Stimulated activated CD4-positive, alpha-beta T cell treated with anti-CD3 and anti-CD28 coated beads, Interleukin-1b, Interleukin-23, amount 100 ng/mL, for 4 hours (primary cell): ENCODE measurements around the gene GLYR1.
A peak's percentile ranks its signal among the peaks of the same experiment; 100 is the strongest.

Experiments used
- DNase-seq, 2 donors: peaks; one replicate each; pipeline ENCODE4 v3.0.0-alpha.2; 2020; ENCODE audit warnings: low read depth in 2 of 2

Gene GLYR1

DNA sequence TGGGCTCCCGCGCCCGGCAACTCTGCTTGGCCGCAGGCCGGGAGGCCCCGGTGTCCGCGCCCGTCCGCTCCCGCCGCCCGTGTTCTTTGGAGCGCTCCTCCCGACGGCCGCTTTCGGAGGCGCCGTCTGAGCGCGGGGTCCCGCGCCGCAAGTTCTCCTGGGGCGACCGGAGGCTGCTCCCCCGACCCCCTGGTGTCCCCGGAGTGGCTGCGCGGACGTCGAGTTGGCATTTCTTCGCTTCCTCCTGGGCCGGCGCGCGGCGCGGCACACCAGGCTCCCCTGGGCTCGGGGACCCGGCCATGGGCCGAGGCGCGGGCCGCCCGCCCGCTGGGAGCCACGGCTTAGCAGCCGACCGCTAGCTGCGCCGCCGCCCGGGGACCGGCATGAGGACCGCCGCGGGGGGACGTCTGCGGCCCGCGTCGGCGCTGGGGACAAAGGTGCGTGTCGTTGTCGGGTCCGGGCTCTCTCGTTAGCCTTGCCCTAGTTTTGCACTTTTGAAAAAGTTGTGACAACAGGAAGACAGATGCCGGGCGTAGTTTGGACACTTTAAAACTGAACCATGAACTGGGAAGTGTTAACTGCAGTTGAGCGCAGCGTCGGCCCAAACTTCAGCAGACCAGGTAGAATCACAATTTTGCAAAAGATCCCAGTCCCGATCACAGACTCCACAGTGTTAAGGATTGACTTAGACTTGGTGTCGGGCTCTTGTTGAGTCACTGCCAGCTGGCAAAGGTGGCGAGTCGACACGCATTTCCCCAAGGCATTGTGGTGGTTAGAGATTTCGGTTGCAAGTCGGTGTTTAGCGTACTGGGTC lies 893 bp upstream of the GLYR1 start:
- DNase-seq, result peak; percentile 7 to 31

DNA sequence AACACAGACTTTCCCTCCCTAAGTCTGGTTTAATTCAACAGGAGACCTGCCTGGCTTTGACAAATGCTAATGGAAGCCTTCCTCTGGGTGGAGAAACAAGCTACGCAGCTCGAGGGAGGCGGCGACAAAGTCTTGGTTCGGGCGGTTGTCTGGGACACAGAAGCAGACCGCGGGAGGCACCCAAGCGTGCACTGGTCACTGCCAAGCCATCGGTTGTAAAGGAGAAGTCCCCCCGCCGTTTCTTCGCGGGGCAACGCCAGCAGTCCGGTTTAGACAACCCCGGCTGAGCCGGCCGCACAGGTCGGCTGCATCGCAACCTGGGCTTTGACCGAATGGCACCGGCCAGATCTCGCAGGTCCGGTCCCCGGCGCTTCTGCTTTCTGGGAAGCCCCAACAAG lies 586 bp downstream of the GLYR1 start:
- peak in 1 of 2 donors; percentile 3 for DNase-seq

DNA sequence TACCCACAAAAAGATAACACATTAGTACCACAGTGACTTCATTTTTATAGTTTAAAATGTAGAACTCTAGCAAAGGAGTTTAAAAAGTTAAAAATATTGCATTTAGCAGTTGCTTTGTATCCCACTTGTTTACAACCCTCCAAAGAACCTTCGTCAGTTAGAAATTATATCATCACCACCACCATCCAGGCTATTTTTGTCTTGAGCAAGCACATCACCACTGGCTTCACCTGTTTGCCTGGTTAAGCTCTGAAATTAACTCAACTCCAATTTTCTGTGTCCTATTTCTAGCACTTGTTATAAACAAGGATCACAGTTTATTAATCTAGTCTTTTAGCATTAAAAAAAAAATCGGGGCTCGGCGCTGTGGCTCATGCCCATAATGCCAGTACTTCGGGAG lies 6.1 kb downstream of the GLYR1 start:
- no peak for DNase-seq

DNA sequence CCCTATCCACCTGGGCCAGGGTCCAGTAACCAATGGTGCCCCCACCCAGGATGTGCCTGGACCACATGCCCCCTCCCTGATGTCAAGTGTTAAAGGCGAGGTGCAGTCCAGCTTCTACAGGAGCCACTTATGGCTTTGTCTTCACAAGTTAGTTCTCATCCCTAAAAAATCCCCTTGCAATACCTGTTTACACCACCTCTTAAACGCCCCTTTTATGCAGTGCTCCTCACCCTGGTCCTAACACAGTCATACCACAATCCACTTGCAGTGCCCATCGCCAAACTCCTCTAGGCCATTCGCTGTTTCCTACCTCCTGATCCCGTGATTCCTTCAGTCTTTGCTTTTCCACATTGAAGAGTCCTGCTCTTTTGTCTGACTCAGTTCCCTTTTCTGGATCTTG lies 7.1 kb downstream of the GLYR1 start:
- no peak for DNase-seq

DNA sequence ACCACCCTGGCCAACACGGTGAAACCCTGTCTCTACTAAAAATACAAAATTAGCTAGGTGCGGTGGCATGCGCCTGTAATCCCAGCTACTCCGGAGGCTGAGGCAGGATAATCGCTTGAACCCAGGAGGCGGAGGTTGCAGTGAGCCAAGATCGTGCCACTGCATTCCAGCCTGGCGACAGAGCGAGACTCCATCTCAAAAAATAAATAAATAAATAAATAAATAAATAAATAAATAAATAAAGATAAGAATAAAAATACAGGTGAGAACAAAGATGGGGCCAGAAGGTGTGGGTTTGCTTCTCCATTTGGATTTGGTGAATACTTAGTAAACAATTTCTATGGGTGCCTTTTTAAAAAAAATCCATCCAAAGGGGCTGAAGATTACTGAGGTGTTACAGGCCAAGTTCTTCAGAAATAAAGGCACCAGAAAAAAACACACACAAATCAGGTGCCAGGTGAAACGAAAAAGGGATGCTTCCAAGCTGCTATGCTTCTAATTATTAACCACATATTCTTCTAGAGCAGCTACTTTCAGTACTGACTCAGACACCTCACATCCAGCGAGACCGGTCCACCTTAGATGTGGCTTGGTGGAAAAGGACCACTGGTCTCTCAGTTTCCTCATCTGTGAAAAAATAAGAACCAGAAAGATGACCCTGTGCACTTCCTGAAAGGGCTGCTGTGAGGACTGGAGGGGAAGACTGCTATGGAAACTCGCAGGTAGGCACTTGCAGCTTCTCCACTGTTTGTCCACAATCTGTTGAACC lies 9.2 kb downstream of the GLYR1 start:
- no peak for DNase-seq

DNA sequence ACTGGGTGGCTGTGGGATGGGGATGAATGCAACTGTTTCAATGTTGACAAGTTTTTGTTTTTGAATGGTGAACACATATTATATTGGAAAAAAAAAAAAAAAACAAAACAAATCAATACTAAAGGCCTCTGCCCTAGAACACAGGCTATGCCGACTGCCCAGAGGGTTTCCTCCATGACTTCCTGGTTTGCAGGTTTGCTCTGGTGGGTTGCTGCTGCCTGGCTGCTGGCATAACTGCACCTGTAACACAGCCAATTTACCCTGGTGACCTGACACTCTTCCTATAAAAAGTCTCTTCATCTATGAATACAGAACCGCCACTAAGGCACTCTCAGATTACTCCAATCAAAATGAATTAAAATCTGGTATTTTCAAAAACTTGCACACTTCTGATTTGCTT lies 10.4 kb downstream of the GLYR1 start:
- no peak for DNase-seq

DNA sequence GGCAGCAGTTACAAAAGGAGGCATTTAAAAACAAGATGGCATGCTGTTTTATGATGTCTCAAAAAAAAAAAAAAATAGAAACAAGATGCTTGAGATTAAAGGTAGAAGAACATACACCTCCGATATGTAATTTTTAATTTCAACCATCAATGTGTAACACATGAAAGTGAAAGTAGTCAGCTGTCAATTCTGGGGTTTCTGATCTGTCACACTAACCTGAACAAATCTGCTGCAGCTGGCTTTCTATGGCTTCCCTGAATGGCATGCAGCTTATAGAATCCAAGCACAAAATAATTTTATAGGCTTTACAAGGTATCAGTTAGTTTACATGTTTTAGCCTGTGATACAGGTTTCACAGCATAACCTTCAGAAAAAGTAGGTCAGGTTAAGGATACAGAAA lies 13.5 kb downstream of the GLYR1 start:
- no peak for DNase-seq

DNA sequence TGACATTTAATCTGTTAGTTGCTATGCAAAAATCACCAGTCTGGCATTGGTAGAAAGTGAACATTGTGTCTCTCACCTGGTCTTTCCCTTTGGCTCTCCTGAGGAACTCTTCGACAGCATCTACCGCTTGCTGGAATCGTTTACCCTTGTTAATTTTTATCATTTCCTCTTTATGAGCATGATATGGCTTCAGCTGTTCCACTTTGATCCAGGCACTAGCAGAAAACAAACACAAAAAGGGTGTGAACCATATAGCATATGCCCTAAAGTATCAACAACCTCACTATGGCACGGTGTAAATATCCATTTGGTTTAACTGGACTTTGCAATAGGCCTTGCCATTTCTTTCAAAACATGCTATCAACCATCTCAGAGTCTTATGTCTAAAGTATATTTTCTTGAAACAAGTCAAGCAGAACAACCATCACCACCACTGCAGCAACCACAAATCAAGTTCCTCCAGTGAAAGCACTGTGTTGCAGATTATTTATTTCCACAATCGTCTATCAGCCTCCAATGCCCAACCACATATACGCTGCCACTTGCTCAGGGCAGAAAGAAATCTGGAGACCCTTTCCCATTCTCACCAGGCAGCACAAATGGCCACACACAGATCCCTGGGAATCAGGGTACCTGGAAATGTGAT lies 14.3 kb downstream of the GLYR1 start:
- DNase-seq, result no peak

DNA sequence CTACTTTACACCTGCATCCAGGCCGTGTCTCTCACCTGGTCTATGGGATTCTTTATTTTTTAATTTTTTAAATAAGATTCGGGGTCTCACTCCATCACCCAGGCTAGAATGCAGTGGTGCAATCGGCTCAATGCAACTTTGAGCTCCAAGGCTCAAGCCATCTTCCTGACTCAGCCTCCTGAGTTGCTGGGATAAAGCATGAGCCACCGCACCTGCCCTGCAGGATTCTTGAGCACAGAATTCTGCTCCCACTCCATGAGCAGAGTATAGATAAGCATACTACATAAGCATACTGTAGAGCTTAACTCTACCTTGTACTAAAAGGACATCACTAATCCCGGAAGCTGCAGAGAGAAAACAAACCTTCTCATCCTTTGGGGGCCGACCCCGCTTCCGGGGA lies 15.5 kb downstream of the GLYR1 start:
- no peak for DNase-seq

DNA sequence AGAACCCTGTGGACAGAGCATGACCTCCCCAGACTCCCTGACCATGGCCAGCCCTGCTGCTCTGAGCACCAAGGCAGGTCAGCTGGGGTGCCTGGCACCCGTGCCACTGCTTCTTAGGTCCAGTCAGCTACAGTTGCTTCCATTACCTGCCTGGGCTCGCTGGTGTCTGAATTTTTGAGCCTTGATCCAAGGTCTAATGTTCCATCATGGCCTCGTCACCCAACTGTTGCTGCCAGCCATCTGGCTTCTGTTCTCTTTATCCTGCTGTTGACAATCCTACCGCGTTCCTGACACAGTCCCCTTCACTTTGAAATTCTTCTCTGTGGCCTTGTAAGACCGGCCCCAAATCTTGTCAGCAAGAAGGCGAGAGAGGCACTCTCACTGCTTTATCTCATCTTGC lies 16.7 kb downstream of the GLYR1 start:
- DNase-seq, result no peak

DNA sequence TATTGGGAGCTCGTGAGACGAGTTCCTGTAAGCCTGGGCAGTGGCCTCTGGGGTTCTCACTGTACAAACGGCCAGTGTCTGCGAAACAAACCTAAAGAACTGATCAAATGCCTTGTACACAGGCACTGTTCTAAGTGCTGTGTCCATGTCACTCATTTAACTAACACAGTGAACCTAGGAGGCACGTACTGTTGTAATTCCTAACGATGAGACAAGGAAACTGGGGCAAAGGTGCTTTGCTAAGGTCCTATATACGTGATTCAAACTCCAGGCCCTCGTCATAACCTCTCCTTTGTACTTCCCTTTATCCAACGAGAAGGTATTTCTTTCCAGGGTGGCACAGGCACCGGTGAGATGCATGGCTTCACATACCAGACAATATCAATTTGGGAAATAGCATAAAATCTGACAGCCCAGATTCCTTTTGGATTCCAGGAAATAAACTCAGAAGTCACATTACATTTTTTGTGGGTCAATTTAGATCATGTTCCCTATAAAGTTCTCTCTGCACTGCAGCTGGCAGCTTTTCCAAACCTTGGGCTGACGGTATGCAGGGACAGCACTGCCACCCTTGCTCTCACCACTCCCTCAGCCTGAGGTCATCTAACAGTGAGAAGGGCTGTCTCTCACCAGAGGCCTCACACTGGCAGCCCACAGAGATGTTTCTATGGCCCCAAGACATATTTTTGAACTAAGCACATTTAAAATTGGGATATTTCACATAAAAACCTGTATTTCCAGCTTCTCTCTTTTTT lies 18.3 kb downstream of the GLYR1 start:
- DNase-seq, result no peak

DNA sequence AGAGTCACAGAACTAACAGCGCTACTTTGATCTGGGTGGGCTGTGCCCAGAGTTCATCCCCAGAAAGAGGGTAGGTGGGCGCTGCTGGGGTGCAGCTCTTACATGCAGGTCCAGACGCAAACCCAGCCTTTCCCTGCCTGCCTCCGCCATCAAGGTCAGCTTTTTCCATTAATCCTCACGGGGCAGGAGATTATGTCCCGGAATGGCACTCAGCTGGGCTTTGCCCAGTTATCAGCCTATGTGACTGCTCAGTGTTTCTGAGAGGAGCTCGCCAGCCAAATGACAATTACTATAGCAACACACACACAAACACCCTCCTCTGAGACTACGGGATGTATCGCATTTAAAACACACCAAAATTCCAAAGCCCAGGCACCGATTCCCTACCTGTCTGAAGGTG lies 20.1 kb downstream of the GLYR1 start:
- no peak for DNase-seq

DNA sequence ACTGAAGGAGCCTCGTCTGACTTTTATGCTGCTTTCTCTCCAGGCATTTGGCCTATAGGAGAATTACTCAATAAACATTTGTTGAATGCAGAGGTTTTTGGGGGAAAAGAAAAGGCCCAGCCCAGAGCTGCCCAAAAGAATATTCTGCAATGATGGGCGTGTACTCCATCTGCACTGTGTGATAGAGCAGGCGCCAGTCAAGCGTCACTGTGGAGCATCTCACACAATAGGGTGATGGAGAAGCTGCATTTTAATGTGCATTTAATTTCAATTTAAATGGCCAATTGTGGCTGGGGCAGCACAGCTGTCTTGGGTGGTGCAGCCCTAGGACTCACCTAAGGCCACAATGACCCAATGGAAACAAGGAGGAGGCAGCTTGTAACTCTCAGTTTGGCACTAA lies 20.6 kb downstream of the GLYR1 start:
- DNase-seq, result no peak

DNA sequence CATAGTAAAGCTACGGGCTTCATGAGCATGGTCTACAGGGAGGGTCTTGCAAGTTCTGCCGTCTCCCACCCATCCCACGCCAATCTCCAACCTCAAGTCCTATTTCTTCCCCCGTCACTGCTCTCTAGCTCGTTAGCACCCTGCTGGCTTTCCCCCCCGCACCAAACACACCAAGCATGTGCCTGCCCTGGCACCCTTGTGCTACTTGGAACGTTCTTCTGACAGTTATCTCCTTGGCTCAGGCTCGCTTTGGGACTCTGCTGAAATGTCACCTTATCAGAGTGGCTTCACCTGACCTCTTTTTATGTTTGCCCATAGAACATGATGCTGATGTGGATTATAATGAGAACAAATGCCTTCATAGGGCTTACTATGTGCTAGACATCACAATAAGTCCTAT lies 21.9 kb downstream of the GLYR1 start:
- no peak for DNase-seq

DNA sequence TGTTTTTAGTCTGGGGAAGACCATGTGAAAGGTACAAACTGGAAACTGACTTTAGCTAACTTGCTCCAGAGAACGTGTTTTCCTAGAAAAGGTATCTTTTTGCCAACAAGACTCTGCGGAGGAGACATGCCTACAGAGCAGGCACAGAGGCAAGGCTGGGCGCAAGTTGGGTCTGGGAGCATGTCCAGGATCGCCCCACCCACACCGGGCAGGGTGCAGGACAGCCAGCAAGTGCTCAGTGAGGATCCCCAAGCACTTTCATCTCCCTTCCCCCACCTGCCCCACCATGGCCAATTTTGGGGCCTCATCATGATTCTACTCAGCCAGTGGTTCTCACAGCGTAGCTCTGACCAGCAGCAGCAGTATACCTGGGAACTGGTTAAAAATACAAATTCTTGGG lies 26.4 kb downstream of the GLYR1 start:
- no peak for DNase-seq

DNA sequence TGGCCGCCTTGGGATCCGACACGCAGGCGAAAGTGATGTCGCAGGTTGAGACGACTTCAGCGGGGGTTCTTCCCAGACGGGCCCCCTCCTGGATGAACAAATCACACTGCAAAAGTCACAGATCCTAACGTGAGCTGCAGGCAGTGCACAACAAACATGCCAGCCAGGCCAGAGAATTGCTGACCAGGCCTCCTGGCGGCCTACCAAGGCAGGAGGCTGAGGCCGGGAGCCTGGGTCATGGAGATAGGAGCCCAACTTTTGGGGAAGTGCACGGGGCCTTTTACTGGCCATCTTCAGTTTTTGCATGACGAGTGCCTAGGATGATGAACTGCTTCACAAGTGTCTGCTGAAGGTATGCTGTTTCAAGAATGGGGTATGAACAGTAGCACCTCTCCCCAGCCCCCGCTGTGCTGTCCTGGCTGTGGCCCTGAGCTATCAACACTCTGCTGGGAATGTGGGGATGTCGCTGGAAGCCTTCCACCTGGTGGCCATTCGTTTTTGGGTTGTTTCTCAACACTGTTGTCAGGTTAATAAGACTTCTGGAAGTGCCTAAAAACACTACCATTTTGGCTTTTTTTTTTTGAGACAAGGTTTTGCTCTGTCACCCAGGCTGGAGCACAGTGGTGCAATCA lies 32.4 kb downstream of the GLYR1 start:
- DNase-seq, result no peak

DNA sequence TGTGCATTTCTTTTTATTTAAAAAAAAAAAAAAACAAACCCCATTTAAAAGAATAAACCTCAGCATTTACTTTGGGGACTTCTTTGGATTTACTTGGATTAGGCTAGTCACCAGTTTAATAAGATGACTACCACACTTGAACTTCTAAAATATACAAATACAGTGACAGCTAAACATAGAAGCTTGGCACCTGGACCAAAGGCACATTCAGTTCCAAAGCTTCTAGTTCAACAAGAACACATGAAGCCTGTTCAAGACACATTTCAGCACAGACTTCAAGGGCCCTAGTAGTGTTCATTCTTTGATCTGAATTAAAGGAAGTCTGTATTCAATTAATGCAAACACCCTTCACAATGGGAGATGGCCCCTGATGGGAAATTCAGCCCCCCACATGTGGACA lies 33.0 kb downstream of the GLYR1 start:
- no peak for DNase-seq

DNA sequence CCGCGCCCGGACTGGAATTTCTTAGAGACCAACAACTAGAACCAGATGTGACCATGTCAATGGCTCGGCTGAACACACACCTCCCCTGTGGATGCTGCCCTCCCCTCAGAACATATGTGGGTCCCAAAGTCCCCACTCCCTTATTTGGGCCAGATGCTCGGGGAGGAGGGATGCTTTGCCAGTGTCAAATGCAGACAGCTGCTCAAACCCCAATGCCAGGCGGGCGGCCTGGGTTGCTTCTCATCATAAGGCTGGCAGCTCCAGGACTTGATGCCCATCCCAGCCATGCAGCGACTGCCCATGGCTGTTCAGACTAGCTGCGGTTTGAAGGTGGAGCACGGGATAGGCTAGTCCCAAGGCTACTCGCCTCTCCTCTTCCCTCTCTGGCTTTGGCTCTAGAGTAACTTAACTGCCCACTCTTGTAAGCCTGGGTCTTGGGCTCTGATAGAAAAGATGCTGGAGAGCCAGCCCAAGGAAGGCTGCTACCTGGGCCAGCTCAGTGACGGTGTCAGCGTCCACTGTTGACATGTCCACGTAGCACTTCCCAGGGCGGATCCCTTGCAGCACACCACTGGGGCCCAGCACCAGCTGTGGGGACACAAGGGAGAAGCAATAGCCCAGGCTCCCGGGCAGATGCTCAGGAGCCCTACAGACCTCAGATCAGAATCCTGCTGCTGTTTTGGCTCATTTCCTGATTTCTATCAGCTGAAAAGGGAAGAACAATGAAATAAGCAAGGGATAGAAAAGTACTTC lies 33.7 kb downstream of the GLYR1 start:
- no peak for DNase-seq

DNA sequence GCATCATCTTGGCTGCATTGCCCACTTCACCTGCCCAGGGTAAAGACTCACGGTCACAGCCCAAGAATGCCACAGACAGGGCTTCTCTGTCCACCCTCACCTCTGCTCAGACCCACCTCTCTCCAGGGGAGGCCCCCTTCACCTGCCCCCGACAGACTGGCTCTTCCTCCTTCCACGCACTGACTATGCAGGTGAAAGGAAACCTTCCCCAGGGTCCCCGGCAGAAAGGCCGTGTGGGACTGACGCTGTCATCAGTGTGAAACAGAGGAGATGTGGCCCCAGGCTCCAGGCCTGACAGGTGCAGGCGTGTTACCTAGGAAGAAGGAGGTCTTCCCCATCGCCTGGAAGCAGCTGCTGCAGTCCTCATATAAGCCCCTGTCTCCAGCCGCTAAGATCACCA lies 35.3 kb downstream of the GLYR1 start:
- DNase-seq, result no peak

DNA sequence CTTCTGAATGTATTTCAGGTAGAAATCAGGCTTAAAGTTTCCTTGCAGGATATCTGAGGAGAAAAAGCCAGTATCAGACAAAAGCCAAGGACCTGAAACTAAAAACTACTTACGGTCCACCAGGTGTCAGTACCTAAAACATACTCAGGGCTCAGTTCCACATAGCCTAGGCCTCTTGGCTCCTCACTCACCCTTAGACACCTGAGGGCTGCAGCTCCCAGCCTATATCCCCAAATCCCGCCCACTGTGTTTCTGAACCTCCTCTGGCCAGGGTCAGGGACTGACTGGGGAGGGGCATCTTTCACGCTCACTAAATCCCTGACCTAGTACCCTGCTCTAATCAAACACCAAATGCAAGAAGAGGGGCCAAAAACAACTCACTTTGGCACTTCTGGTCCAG lies 35.8 kb downstream of the GLYR1 start:
- no peak for DNase-seq

DNA sequence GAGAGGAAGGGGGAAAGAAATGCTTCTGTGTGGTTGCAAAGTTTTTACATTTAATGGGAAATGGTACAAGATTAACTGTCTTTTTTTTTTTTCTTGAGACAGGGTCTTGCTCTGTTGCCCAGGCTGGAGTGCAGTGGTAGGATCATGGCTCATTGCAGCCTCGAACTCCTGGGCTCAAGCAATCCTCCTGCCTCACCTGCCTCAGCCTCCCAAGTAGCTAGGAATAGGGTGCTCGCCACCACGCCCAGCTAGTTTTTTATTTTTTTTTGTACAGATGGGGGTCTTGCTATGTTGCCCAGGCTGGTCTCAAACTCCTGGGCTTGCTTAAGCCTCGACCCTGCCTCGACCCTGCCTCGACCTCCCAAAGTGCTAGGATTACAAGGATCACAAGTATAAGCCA lies 40.8 kb downstream of the GLYR1 start:
- DNase-seq, result no peak
